Measurements from ENCODE around the gene ERP44.
"Not testable (repeated sequence)": the region's sequence is repeated elsewhere in the genome, so short reads cannot be mapped to it uniquely, and the experiment has no call there.

- TF ChIP-seq POLR2A, CTCF (IDR thresholded peaks at IDR 0.05): not testable (repeated sequence)
Observed at GRCh38 chr9:100076256-100076655, 22.5 kb downstream of the ERP44 start.

Data from right lobe of liver (tissue), 4 donors.